ENCODE measurements around the gene CNTNAP2. TPM values are rescaled to one million over a fixed set of nuclear protein-coding genes. Genes with fewer than 3 reads are reported as not detected.

CNTNAP2 gene
- total and polyA plus RNA-seq, 4 donors = 0.14 to 2.3 (median 1.1) TPM

DNA sequence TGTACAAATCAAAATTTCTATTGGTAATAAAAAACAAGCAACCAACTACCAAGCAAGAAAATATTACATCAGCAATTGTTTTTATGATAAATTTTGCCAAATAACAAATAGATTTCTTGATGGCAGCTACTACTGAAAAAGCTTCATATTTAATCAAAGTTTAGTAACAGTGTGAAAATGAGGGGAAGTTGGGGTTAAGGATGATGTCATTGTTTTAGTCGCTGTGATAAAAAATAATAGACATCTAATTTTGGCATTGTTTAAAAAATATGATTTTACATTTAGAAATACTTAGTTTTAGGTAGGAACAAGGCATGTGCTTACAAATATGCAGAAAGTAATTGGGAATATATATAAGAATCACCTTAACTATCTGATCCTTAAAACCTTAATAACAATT is 145.9 kb downstream of the CNTNAP2 start:
- TF ChIP-seq GABPA (IDR thresholded peaks at IDR 0.05 in 1 of 2, conservative IDR thresholded peaks at IDR 0.05 in 1 of 2) (no peak), HNF4A (conservative IDR thresholded peaks at IDR 0.05) (no peak), NR2F2 (IDR thresholded peaks at IDR 0.05) (no peak), TAF1 (conservative IDR thresholded peaks at IDR 0.05) (no peak)
- TF ChIP-seq, protein P1, sequence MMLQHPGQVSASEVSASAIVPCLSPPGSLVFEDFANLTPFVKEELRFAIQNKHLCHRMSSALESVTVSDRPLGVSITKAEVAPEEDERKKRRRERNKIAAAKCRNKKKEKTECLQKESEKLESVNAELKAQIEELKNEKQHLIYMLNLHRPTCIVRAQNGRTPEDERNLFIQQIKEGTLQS (IDR thresholded peaks at IDR 0.05) = no peak
- H3K27me3 ChIP-seq (ENCODE audit: control insufficient read depth in 4 of 4, insufficient read depth in 4 of 4, low read length in 3 of 4) = no peaks in the 10 kb centered on the region
- no peak overlapping the region for H3K4me3 ChIP-seq (ENCODE audit: low read depth in 1 of 3, low read length in 3 of 3)
- H3K9ac ChIP-seq (ENCODE audit: low read depth in 1 of 2, low read length in 2 of 2) = no peak overlapping the region
- WGBS = 71% methylated on average over 1 of the region's 1 CpG
- no peak for DNase-seq (ENCODE audit: low spot score)
- H3K27ac ChIP-seq (ENCODE audit: low read depth in 1 of 2, low read length in 2 of 2) = no peak overlapping the region
- H3K36me3 ChIP-seq (ENCODE audit: control insufficient read depth in 4 of 4, insufficient read depth in 3 of 4, low read depth in 1 of 4, low read length in 3 of 4) = no peaks in the 10 kb centered on the region
- no peaks in the 10 kb centered on the region for H3K9me3 ChIP-seq (ENCODE audit: control insufficient read depth in 4 of 4, low read length in 3 of 4)
- no peaks in the 10 kb centered on the region for H3K4me1 ChIP-seq (ENCODE audit: control insufficient read depth in 4 of 4, insufficient read depth in 4 of 4, low read length in 3 of 4)

DNA sequence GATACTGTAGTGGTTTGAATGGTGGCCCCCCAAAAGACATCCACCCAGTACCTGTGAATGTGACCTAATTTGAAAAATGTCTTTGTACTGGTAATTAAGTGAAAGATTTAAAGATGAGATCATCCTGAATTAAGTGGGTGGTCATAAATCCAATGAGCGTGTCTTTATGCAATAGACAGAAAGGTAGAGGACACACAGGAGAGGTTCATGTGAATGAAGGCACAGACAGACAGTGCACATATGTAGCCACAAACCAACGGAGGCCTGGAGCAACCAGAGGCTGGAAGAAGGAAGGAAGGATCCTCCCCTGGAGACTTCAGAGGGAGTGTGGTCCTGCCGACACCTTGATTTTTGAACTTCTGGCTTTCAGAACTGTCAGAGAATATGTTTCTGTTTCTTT is 160.3 kb downstream of the CNTNAP2 start:
- WGBS = 74% methylated on average over 3 of the region's 3 CpGs
- TF ChIP-seq YY1 (IDR thresholded peaks at IDR 0.05) (no peak), NR2F2 (IDR thresholded peaks at IDR 0.05) (no peak), FOXA1 (IDR thresholded peaks at IDR 0.05) (no peak)
- TF ChIP-seq, protein P2, sequence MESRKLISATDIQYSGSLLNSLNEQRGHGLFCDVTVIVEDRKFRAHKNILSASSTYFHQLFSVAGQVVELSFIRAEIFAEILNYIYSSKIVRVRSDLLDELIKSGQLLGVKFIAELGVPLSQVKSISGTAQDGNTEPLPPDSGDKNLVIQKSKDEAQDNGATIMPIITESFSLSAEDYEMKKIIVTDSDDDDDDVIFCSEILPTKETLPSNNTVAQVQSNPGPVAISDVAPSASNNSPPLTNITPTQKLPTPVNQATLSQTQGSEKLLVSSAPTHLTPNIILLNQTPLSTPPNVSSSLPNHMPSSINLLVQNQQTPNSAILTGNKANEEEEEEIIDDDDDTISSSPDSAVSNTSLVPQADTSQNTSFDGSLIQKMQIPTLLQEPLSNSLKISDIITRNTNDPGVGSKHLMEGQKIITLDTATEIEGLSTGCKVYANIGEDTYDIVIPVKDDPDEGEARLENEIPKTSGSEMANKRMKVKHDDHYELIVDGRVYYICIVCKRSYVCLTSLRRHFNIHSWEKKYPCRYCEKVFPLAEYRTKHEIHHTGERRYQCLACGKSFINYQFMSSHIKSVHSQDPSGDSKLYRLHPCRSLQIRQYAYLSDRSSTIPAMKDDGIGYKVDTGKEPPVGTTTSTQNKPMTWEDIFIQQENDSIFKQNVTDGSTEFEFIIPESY (IDR thresholded peaks at IDR 0.05) = no peak
- TF ChIP-seq, protein P3, sequence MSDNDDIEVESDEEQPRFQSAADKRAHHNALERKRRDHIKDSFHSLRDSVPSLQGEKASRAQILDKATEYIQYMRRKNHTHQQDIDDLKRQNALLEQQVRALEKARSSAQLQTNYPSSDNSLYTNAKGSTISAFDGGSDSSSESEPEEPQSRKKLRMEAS (IDR thresholded peaks at IDR 0.05) = no peak

DNA sequence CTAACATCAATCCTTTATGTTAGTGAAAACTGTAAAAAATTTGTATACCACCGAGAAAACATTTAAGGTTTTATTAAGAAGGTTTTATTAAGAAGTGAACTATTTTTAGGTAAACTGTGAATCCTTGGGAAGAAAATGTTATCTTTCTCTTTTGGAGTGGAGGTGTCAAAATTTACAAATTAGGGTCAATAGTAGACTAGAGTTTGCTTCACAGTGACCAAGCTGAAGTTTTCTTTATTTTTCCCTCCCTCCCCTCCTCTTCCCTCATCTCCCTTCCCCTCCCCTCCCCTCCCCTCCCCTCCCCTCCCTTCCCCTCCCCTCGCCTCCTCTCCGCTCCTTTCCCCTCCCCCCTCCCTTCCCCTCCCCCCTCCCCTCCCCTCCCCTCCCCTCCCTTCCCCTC is 168.8 kb downstream of the CNTNAP2 start:
- H3K4me3 ChIP-seq (ENCODE audit: low read depth in 1 of 3, low read length in 3 of 3) = no peak overlapping the region

More for the DNA sequence above, 160.3 kb downstream of the CNTNAP2 start:
- Histone ChIP-seq H3K36me3 (ENCODE audit: control insufficient read depth in 4 of 4, insufficient read depth in 3 of 4, low read depth in 1 of 4, low read length in 3 of 4) (no peaks in the 10 kb centered on the region), H3K27me3 (ENCODE audit: control insufficient read depth in 4 of 4, insufficient read depth in 4 of 4, low read length in 3 of 4) (peaks cover 0 to 2% (median 0%) of the 10 kb centered on the region in 4 donors), H3K27ac (ENCODE audit: low read depth in 1 of 2, low read length in 2 of 2) (no peak overlapping the region), H3K4me3 (ENCODE audit: low read depth in 1 of 3, low read length in 3 of 3) (no peak overlapping the region), H3K4me1 (ENCODE audit: control insufficient read depth in 4 of 4, insufficient read depth in 4 of 4, low read length in 3 of 4) (no peaks in the 10 kb centered on the region), H3K9me3 (ENCODE audit: control insufficient read depth in 4 of 4, low read length in 3 of 4) (no peaks in the 10 kb centered on the region), H3K9ac (ENCODE audit: low read depth in 1 of 2, low read length in 2 of 2) (no peak overlapping the region)
- DNase-seq (ENCODE audit: low spot score) = no peak

More for the DNA sequence above, 168.8 kb downstream of the CNTNAP2 start:
- TF ChIP-seq RXRA (IDR thresholded peaks at IDR 0.05) = no peak
- TF ChIP-seq, protein P4, sequence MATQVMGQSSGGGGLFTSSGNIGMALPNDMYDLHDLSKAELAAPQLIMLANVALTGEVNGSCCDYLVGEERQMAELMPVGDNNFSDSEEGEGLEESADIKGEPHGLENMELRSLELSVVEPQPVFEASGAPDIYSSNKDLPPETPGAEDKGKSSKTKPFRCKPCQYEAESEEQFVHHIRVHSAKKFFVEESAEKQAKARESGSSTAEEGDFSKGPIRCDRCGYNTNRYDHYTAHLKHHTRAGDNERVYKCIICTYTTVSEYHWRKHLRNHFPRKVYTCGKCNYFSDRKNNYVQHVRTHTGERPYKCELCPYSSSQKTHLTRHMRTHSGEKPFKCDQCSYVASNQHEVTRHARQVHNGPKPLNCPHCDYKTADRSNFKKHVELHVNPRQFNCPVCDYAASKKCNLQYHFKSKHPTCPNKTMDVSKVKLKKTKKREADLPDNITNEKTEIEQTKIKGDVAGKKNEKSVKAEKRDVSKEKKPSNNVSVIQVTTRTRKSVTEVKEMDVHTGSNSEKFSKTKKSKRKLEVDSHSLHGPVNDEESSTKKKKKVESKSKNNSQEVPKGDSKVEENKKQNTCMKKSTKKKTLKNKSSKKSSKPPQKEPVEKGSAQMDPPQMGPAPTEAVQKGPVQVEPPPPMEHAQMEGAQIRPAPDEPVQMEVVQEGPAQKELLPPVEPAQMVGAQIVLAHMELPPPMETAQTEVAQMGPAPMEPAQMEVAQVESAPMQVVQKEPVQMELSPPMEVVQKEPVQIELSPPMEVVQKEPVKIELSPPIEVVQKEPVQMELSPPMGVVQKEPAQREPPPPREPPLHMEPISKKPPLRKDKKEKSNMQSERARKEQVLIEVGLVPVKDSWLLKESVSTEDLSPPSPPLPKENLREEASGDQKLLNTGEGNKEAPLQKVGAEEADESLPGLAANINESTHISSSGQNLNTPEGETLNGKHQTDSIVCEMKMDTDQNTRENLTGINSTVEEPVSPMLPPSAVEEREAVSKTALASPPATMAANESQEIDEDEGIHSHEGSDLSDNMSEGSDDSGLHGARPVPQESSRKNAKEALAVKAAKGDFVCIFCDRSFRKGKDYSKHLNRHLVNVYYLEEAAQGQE (IDR thresholded peaks at IDR 0.05) = no peak
- TF ChIP-seq, protein P1 (IDR thresholded peaks at IDR 0.05) = no peak
- no peak for TF ChIP-seq YY1 (IDR thresholded peaks at IDR 0.05)
- TF ChIP-seq NR2F2 (IDR thresholded peaks at IDR 0.05) = no peak
- no peak for TF ChIP-seq JUND (IDR thresholded peaks at IDR 0.05)
- no peak for TF ChIP-seq FOXA2 (IDR thresholded peaks at IDR 0.05)
- TF ChIP-seq, protein P3 (IDR thresholded peaks at IDR 0.05) = no peak
- no peak for TF ChIP-seq EGR1 (IDR thresholded peaks at IDR 0.05; ENCODE audit: low read depth in 2 of 2)
- TF ChIP-seq, protein P5, sequence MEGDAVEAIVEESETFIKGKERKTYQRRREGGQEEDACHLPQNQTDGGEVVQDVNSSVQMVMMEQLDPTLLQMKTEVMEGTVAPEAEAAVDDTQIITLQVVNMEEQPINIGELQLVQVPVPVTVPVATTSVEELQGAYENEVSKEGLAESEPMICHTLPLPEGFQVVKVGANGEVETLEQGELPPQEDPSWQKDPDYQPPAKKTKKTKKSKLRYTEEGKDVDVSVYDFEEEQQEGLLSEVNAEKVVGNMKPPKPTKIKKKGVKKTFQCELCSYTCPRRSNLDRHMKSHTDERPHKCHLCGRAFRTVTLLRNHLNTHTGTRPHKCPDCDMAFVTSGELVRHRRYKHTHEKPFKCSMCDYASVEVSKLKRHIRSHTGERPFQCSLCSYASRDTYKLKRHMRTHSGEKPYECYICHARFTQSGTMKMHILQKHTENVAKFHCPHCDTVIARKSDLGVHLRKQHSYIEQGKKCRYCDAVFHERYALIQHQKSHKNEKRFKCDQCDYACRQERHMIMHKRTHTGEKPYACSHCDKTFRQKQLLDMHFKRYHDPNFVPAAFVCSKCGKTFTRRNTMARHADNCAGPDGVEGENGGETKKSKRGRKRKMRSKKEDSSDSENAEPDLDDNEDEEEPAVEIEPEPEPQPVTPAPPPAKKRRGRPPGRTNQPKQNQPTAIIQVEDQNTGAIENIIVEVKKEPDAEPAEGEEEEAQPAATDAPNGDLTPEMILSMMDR (IDR thresholded peaks at IDR 0.05; ENCODE audit: low read depth, low read length, missing input control) = no peak
- no peaks in the 10 kb centered on the region for H3K27me3 ChIP-seq (ENCODE audit: control insufficient read depth in 4 of 4, insufficient read depth in 4 of 4, low read length in 3 of 4)
- DNase-seq (ENCODE audit: low spot score) = no peak
- H3K27ac ChIP-seq (ENCODE audit: low read depth in 1 of 2, low read length in 2 of 2) = no peak overlapping the region
- H3K9ac ChIP-seq (ENCODE audit: low read depth in 1 of 2, low read length in 2 of 2) = no peak overlapping the region
- 90% methylated on average over 1 of the region's 3 CpGs for WGBS
- no peaks in the 10 kb centered on the region for H3K4me1 ChIP-seq (ENCODE audit: control insufficient read depth in 4 of 4, insufficient read depth in 4 of 4, low read length in 3 of 4)
- no peaks in the 10 kb centered on the region for H3K9me3 ChIP-seq (ENCODE audit: control insufficient read depth in 4 of 4, low read length in 3 of 4)
- H3K36me3 ChIP-seq (ENCODE audit: control insufficient read depth in 4 of 4, insufficient read depth in 3 of 4, low read depth in 1 of 4, low read length in 3 of 4) = no peaks in the 10 kb centered on the region
